ENCODE measurements around the gene ZSWIM6. TPM values are rescaled to one million over a fixed set of nuclear protein-coding genes. Genes with fewer than 3 reads are reported as not detected.
A peak's percentile ranks its signal among the peaks of the same experiment; 100 is the strongest.

The ZSWIM6 gene
- total and polyA plus RNA-seq, 2 experiments from 2014 or later = 3.9 to 6.0 TPM

DNA sequence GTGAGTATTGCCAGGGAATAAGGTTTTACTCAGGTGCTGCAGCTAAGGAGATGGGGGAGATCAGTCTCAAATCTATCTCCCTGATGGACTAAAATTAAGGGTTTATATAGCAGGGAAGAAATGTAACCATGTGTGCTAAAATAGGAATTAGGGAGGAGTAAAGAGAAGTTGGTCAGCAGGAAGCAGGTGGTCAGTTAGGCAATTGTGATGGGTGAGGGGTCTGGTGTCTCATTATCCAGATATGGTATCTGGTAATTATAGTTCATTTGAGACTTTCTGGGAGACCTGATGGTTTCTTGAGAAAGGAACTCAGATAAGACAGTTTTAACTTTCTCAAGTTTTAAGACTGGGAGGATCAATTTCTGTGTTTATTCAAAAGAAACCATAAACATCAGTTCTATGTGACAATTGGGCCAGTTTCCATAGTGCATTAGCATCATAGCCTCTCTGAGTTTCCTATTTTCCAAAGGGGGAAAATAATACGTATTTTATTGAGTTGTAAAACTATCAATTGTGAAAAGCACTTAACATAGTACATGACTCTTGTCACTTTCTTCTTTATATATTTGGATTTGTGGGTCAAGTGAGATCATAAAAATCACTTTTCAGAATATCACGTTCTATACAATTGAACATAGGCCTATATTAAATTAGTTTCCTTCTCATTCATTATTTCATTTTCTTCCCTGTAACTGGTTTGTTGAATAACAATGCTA is 115.9 kb downstream of the ZSWIM6 start (continued):
- TF ChIP-seq STAT1 (IDR thresholded peaks at IDR 0.05; ENCODE audit: unreplicated experiment) (no peak), ZNF331 (CRISPR knock-in tag; IDR thresholded peaks at IDR 0.05; ENCODE audit: low read depth) (no peak)
- TF ChIP-seq, protein P1, sequence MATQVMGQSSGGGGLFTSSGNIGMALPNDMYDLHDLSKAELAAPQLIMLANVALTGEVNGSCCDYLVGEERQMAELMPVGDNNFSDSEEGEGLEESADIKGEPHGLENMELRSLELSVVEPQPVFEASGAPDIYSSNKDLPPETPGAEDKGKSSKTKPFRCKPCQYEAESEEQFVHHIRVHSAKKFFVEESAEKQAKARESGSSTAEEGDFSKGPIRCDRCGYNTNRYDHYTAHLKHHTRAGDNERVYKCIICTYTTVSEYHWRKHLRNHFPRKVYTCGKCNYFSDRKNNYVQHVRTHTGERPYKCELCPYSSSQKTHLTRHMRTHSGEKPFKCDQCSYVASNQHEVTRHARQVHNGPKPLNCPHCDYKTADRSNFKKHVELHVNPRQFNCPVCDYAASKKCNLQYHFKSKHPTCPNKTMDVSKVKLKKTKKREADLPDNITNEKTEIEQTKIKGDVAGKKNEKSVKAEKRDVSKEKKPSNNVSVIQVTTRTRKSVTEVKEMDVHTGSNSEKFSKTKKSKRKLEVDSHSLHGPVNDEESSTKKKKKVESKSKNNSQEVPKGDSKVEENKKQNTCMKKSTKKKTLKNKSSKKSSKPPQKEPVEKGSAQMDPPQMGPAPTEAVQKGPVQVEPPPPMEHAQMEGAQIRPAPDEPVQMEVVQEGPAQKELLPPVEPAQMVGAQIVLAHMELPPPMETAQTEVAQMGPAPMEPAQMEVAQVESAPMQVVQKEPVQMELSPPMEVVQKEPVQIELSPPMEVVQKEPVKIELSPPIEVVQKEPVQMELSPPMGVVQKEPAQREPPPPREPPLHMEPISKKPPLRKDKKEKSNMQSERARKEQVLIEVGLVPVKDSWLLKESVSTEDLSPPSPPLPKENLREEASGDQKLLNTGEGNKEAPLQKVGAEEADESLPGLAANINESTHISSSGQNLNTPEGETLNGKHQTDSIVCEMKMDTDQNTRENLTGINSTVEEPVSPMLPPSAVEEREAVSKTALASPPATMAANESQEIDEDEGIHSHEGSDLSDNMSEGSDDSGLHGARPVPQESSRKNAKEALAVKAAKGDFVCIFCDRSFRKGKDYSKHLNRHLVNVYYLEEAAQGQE (IDR thresholded peaks at IDR 0.05; ENCODE audit: unreplicated experiment) = no peak

DNA sequence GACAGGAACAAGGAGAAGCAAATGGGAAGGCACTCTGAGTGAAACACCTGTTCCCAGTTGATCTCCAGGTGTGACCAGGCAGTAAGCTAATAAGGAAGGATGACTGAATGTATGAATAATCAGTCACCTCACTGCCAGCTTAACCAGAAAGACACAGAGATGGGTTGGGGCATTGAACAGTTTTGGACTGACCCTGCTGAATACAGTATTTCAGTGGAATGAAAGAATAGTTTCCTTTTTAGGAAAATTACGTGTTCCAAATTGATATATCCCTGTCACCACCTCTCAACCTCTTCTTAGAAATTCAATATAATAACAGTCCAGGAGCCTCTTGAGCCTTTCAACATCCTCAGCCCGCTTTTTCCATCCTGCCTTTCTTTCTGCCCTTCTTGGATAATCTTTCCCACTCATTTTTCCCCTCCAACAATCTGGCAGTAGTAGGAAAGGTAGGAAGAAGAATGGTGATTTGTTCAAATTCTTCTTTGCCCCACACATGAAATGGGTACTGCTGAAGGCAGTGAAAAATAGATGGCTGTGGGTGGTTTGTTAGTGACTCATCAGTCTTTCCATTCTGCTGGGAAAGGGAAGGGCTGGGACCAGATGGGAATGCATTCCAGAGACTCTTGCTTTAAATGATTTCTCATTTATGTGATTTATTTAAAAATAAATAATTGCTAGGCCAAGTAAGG is 117.9 kb downstream of the ZSWIM6 start:
- Histone ChIP-seq H3K36me3 (ENCODE audit: insufficient read depth) (no peaks in the 10 kb centered on the region), H2AFZ (no peak overlapping the region), H3K4me2 (no peak overlapping the region), H3K27ac (ENCODE audit: low read depth) (no peak overlapping the region), H3K4me1 (ENCODE audit: insufficient read depth) (peaks cover 4% of the 10 kb centered on the region; the same call in 1 of the 2 replicates), H3F3A (replicated peaks; ENCODE audit: low read depth) (no peaks in the 10 kb centered on the region), H4K20me1 (replicated peaks; ENCODE audit: insufficient read depth) (no peaks in the 10 kb centered on the region), H3K27me3 (ENCODE audit: insufficient read depth) (no peaks in the 10 kb centered on the region), H3K79me2 (replicated peaks; ENCODE audit: insufficient read depth) (peaks cover 3% of the 10 kb centered on the region; the same call in 1 of the 2 replicates), H3K9me2 (ENCODE audit: insufficient read depth) (no peaks in the 10 kb centered on the region), H3K4me3 (no peak overlapping the region)
- ATAC-seq (peak; percentile 45; the same call in 1 of the 3 replicates), DNase-seq (ENCODE audit: low spot score) (no peak)
- Mint-ChIP-seq H3K4me1 (peaks cover 11% of the 10 kb centered on the region; the same call in 2 of the 3 replicates), H3K27ac (0 out of 2 replicates have a peak overlapping the region, but pooled peaks have one; percentile 16), H3K27me3 (ENCODE audit: insufficient read depth, low read depth, poor library complexity) (peaks cover 2% of the 10 kb centered on the region), H3K9me3 (peaks cover 12% of the 10 kb centered on the region; the same call in 2 of the 3 replicates), H3K4me3 (no peak overlapping the region), H3K36me3 (ENCODE audit: low read depth) (peaks cover 19% of the 10 kb centered on the region; the same call in 2 of the 3 replicates)
- no peak for TF ChIP-seq POLR2AphosphoS5 (IDR thresholded peaks at IDR 0.05; ENCODE audit: low read depth)
- TF ChIP-seq, protein P2, sequence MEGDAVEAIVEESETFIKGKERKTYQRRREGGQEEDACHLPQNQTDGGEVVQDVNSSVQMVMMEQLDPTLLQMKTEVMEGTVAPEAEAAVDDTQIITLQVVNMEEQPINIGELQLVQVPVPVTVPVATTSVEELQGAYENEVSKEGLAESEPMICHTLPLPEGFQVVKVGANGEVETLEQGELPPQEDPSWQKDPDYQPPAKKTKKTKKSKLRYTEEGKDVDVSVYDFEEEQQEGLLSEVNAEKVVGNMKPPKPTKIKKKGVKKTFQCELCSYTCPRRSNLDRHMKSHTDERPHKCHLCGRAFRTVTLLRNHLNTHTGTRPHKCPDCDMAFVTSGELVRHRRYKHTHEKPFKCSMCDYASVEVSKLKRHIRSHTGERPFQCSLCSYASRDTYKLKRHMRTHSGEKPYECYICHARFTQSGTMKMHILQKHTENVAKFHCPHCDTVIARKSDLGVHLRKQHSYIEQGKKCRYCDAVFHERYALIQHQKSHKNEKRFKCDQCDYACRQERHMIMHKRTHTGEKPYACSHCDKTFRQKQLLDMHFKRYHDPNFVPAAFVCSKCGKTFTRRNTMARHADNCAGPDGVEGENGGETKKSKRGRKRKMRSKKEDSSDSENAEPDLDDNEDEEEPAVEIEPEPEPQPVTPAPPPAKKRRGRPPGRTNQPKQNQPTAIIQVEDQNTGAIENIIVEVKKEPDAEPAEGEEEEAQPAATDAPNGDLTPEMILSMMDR (conservative IDR thresholded peaks at IDR 0.05; ENCODE audit: low read depth in 2 of 2) = no peak
- TF ChIP-seq, protein P1 (IDR thresholded peaks at IDR 0.05; ENCODE audit: unreplicated experiment) = no peak
- no peak for TF ChIP-seq ZNF331 (CRISPR knock-in tag; IDR thresholded peaks at IDR 0.05; ENCODE audit: low read depth)
- no peak for TF ChIP-seq EZH2phosphoT487 (IDR thresholded peaks at IDR 0.05; ENCODE audit: unreplicated experiment)
- TF ChIP-seq EZH2 (IDR thresholded peaks at IDR 0.05; ENCODE audit: low read depth, unreplicated experiment) = no peak
- no peak for TF ChIP-seq NANOG (IDR thresholded peaks at IDR 0.05; ENCODE audit: borderline replicate concordance)

Data from GM23338 (cell line).